ENCODE measurements around the gene ETFRF1. TPM values are rescaled to one million over a fixed set of nuclear protein-coding genes. Genes with fewer than 3 reads are reported as not detected.

Gene ETFRF1
- total RNA-seq, 1 donor from 2014 or later: 50.8 TPM

GRCh38 chr12:25213338-25213737 lies 18.3 kb downstream of the ETFRF1 start:
- DNase-seq (ENCODE audit: low spot score): no peak

GRCh38 chr12:25236190-25236589 lies 41.2 kb downstream of the ETFRF1 start:
- DNase-seq (ENCODE audit: low spot score): peak; percentile 12

GRCh38 chr12:25236626-25237025 lies 41.6 kb downstream of the ETFRF1 start:
- DNase-seq (ENCODE audit: low spot score): no peak

GRCh38 chr12:25241167-25242020 lies 46.4 kb downstream of the ETFRF1 start:
- DNase-seq (ENCODE audit: low spot score): peak; percentile 60

GRCh38 chr12:25242981-25243679 lies 48.1 kb downstream of the ETFRF1 start:
- DNase-seq (ENCODE audit: low spot score): no peak

- no peak for DNase-seq (ENCODE audit: low spot score)
Measured at GRCh38 chr12:25243680-25243990, 48.6 kb downstream of the ETFRF1 start.

GRCh38 chr12:25245491-25245890 lies 50.5 kb downstream of the ETFRF1 start:
- DNase-seq (ENCODE audit: low spot score): no peak

GRCh38 chr12:25248137-25248536 lies 53.1 kb downstream of the ETFRF1 start:
- no peak for DNase-seq (ENCODE audit: low spot score)

GRCh38 chr12:25248732-25249131 lies 53.7 kb downstream of the ETFRF1 start:
- no peak for DNase-seq (ENCODE audit: low spot score)

- peak; percentile 56 for DNase-seq (ENCODE audit: low spot score)
Measured at GRCh38 chr12:25249931-25250738, 55.1 kb downstream of the ETFRF1 start.

GRCh38 chr12:25250744-25251730 lies 56.0 kb downstream of the ETFRF1 start, which contains the start of gene KRAS:
Gene KRAS (minus strand): TSS chr12:25250929.
- peak; percentile 99 for DNase-seq (ENCODE audit: low spot score)

GRCh38 chr12:25251769-25252168 lies 56.7 kb downstream of the ETFRF1 start:
- no peak for DNase-seq (ENCODE audit: low spot score)

- DNase-seq (ENCODE audit: low spot score): no peak
Measured at GRCh38 chr12:25252946-25253345, 57.9 kb downstream of the ETFRF1 start.

- no peak for DNase-seq (ENCODE audit: low spot score)
Measured at GRCh38 chr12:25253371-25254068, 58.5 kb downstream of the ETFRF1 start.

GRCh38 chr12:25254271-25254880 lies 59.3 kb downstream of the ETFRF1 start:
- no peak for DNase-seq (ENCODE audit: low spot score)

Other genes with a start within 250 kb of the ETFRF1 start
- gene BCAT1, start 246.1 kb upstream of the ETFRF1 start, total RNA-seq (ENCODE audit: insufficient read depth, low replicate concordance): 122 TPM
- gene DNAI7, start 77 bp upstream of the ETFRF1 start, total RNA-seq (ENCODE audit: insufficient read depth, low replicate concordance): 0.24 TPM
- gene KRAS, start 55.7 kb downstream of the ETFRF1 start, total RNA-seq (ENCODE audit: insufficient read depth, low replicate concordance): 27.4 TPM

Measured in umbilical cord (tissue), 2 donors.